B cell (primary cell): Measurements from ENCODE around the gene TENM3. TPM values are rescaled to one million over a fixed set of nuclear protein-coding genes. Genes with fewer than 3 reads are reported as not detected.

Experiments
- ATAC-seq: fragments of 200-7000 bp; cut with Tn5 transposase; one replicate; pipeline ENCODE4 v1.10.0; 2021; ENCODE audit warnings: low read depth, mild to moderate bottlenecking, moderate number of reproducible peaks, moderate library complexity
- CTCF ChIA-PET: fragments of 350-600 bp; sonication (Branson Sonifier 250); formaldehyde crosslinking; loops from one replicate; lab custom pipeline; 2021; ENCODE audit warnings: antibody characterized with exemption, inconsistent platforms; lab: Charles Lee
- POLR2A ChIA-PET: fragments of 350-600 bp; sonication (Branson Sonifier 250); formaldehyde crosslinking; loops from one replicate; lab custom pipeline; 2021; ENCODE audit warnings: antibody characterized with exemption; lab: Charles Lee
- DNase-seq: peaks from one replicate; pipeline ENCODE4 v3.0.0; 2013
- H2AFZ ChIP-seq: 2 replicates; pipeline ENCODE4 v1.6.1; 2012; ENCODE audit warnings: mild to moderate bottlenecking, low read depth, low read length; ENCODE audit not compliant: insufficient read depth, poor library complexity, severe bottlenecking
- H3K27ac ChIP-seq, 2 donors: 1 replicate in 1 of 2; 2 replicates in 1 of 2; pipeline ENCODE4 v1.5.1; 2012 to 2013; ENCODE audit warnings: low read length in 2 of 2, mild to moderate bottlenecking in 2 of 2, moderate library complexity in 1 of 2
- H3K27me3 ChIP-seq, 4 experiments: fragments of 200-600 bp in 1 of 4; sonication (generic) in 1 of 4; replicated peaks in 1 of 4; 1 replicate in 2 of 4; 2 replicates in 2 of 4; pipeline versions ENCODE4 v1.6.1 to v1.7.0; 2013 to 2016; ENCODE audit warnings: low read length in 3 of 4, mild to moderate bottlenecking in 2 of 4, mixed read lengths in 1 of 4, moderate library complexity in 1 of 4; ENCODE audit not compliant: insufficient read depth in 4 of 4, control insufficient read depth in 3 of 4; ENCODE audit errors: control extremely low read depth in 1 of 4
- H3K36me3 ChIP-seq, 2 experiments: replicated peaks in 1 of 2; 1 replicate in 1 of 2; 2 replicates in 1 of 2; pipeline versions ENCODE4 v1.6.1 to v1.7.1; 2013; ENCODE audit warnings: low read length in 1 of 2; ENCODE audit not compliant: insufficient read depth in 2 of 2, control insufficient read depth in 1 of 2; ENCODE audit errors: control extremely low read depth in 1 of 2, extremely low read depth in 1 of 2
- H3K4me1 ChIP-seq, 2 donors: fragments of 200-600 bp in 1 of 2; sonication (generic) in 1 of 2; 1 replicate in 1 of 2; 2 replicates in 1 of 2; pipeline versions ENCODE4 v1.5.1 to v1.6.1; 2013 to 2017; ENCODE audit warnings: low read length in 2 of 2; ENCODE audit not compliant: control insufficient read depth in 2 of 2, insufficient read depth in 2 of 2
- H3K4me2 ChIP-seq: replicated peaks from 2 replicates; pipeline ENCODE3; 2012; ENCODE audit warnings: mild to moderate bottlenecking, low read depth, low read length; ENCODE audit not compliant: poor library complexity, severe bottlenecking
- H3K4me3 ChIP-seq, 5 experiments: fragments of 200-600 bp in 1 of 5; sonication (generic) in 1 of 5; 1 replicate in 3 of 5; 2 replicates in 2 of 5; pipeline versions ENCODE4 v1.5.1 to v1.7.0; 2011 to 2016; ENCODE audit warnings: low read length in 4 of 5, mild to moderate bottlenecking in 4 of 5, low read depth in 2 of 5, control low read depth in 1 of 5, moderate library complexity in 1 of 5; ENCODE audit not compliant: insufficient read depth in 1 of 5; ENCODE audit errors: control extremely low read depth in 1 of 5, extremely low read depth in 1 of 5
- H3K79me2 ChIP-seq: fragments of 200-600 bp; sonication (generic); one replicate; pipeline ENCODE4 v1.6.0; 2016; ENCODE audit warnings: low read length; ENCODE audit not compliant: control insufficient read depth, insufficient read depth
- H3K9ac ChIP-seq: fragments of 200-600 bp; sonication (generic); 2 replicates; pipeline ENCODE4 v1.6.1; 2017; ENCODE audit warnings: mild to moderate bottlenecking, low read length, moderate library complexity
- H3K9me3 ChIP-seq, 3 donors: one replicate each; pipeline versions ENCODE4 v1.6.1 to v1.7.1; 2013; ENCODE audit warnings: low read length in 2 of 3; ENCODE audit not compliant: control insufficient read depth in 2 of 3, insufficient read depth in 1 of 3; ENCODE audit errors: control extremely low read depth in 1 of 3
- H4K20me1 ChIP-seq: 2 replicates; pipeline ENCODE4 v1.6.0; 2012; ENCODE audit warnings: mild to moderate bottlenecking, low read length; ENCODE audit not compliant: insufficient read depth, control insufficient read depth, poor library complexity, severe bottlenecking
- H3K27ac Mint-ChIP-seq: one replicate; pipeline ENCODE4 v1.8.0; 2021; ENCODE audit warnings: mixed read lengths
- H3K27me3 Mint-ChIP-seq: one replicate; pipeline ENCODE4 v1.8.0; 2021; ENCODE audit warnings: mixed read lengths
- H3K4me1 Mint-ChIP-seq: one replicate; pipeline ENCODE4 v1.8.0; 2021; ENCODE audit warnings: mixed read lengths
- H3K4me3 Mint-ChIP-seq: one replicate; pipeline ENCODE4 v1.8.0; 2021; ENCODE audit warnings: mixed read lengths
- H3K9me3 Mint-ChIP-seq: one replicate; pipeline ENCODE4 v1.8.0; 2022; ENCODE audit warnings: mixed read lengths; ENCODE audit not compliant: insufficient read depth
- EZH2 ChIP-seq: IDR thresholded peaks from 2 replicates; pipeline ENCODE4 v1.6.1; 2012; ENCODE audit warnings: borderline replicate concordance, low read depth, mild to moderate bottlenecking, moderate library complexity, low read length; ENCODE audit not compliant: insufficient read depth, poor library complexity, severe bottlenecking
- WGBS: methylation state at CpG from one replicate; pipeline ENCODE4 v1.1.5; 2013; ENCODE audit warnings: missing lambda C conversion rate; ENCODE audit not compliant: insufficient coverage; 5-methylcytosine and 5-hydroxymethylcytosine counted together
- intact Hi-C: fragments of 100-400 bp; cut with micrococcal nuclease; formaldehyde crosslinking; loops from one replicate; pipeline ENCODE4 v1.10.0; 2022
- polyA plus RNA-seq: library from polyadenylated mRNA; depleted of rRNA; stranded (reverse); fragments of >200 nt; gene quantifications from 2 replicates; pipeline ENCODE4 v1.2.3, GENCODE V29; 2012
- total RNA-seq, 2 donors: library from RNA; stranded (reverse); fragments of 120-200 nt in 1 of 2; gene quantifications; 1 replicate in 1 of 2; 2 replicates in 1 of 2; pipeline versions ENCODE4 v1.2.3 to v1.2.4, GENCODE V29; 2013 to 2022
- TF ChIP-seq, protein P1 (sequence below): fragments of 200-600 bp; IDR thresholded peaks from one replicate; pipeline ENCODE4 v1.8.0; 2022; ENCODE audit warnings: antibody characterized with exemption, mild to moderate bottlenecking

TENM3 gene
- total and polyA plus RNA-seq, 2 donors (not counting 1 experiment from before 2014, with no cell fraction given) = not detected

DNA sequence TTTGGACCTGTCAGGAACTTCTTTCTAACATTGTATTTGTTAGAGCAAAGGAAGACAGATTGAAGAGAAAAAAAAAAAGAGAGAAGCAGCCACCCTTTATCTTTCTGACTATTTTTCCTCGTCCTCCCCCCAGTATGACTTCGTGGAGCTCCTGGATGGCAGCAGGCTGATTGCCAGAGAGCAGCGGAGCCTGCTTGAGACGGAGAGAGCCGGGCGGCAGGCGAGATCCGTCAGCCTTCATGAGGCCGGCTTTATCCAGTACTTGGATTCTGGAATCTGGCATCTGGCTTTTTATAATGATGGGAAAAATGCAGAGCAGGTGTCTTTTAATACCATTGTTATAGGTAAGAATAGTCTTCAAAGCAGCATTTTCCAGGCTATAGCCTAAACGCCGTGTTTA lies 436.3 kb downstream of the TENM3 start:
- POLR2A ChIA-PET = no interaction called here
- Mint-ChIP-seq H3K4me3 (no peak overlapping the region), H3K27me3 (no peaks in the 10 kb centered on the region), H3K4me1 (no peaks in the 10 kb centered on the region), H3K27ac (no peak overlapping the region), H3K9me3 (no peaks in the 10 kb centered on the region)
- no peak for TF ChIP-seq EZH2
- TF ChIP-seq, protein P1, sequence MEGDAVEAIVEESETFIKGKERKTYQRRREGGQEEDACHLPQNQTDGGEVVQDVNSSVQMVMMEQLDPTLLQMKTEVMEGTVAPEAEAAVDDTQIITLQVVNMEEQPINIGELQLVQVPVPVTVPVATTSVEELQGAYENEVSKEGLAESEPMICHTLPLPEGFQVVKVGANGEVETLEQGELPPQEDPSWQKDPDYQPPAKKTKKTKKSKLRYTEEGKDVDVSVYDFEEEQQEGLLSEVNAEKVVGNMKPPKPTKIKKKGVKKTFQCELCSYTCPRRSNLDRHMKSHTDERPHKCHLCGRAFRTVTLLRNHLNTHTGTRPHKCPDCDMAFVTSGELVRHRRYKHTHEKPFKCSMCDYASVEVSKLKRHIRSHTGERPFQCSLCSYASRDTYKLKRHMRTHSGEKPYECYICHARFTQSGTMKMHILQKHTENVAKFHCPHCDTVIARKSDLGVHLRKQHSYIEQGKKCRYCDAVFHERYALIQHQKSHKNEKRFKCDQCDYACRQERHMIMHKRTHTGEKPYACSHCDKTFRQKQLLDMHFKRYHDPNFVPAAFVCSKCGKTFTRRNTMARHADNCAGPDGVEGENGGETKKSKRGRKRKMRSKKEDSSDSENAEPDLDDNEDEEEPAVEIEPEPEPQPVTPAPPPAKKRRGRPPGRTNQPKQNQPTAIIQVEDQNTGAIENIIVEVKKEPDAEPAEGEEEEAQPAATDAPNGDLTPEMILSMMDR = no peak
- Histone ChIP-seq H3K79me2 (no peaks in the 10 kb centered on the region), H3K27ac (no peak overlapping the region), H3K9me3 (no peaks in the 10 kb centered on the region), H3K27me3 (no peaks in the 10 kb centered on the region), H2AFZ (no peak overlapping the region), H3K36me3 (no peaks in the 10 kb centered on the region), H3K4me1 (no peaks in the 10 kb centered on the region), H3K4me3 (no peak overlapping the region), H3K4me2 (no peak overlapping the region), H3K9ac (no peak overlapping the region), H4K20me1 (no peaks in the 10 kb centered on the region)
- ATAC-seq (no peak), DNase-seq (no peak)
- CTCF ChIA-PET = no interaction called here
- intact Hi-C loops = no loop called here
- 94% methylated on average over 9 of the region's 11 CpGs for WGBS

DNA sequence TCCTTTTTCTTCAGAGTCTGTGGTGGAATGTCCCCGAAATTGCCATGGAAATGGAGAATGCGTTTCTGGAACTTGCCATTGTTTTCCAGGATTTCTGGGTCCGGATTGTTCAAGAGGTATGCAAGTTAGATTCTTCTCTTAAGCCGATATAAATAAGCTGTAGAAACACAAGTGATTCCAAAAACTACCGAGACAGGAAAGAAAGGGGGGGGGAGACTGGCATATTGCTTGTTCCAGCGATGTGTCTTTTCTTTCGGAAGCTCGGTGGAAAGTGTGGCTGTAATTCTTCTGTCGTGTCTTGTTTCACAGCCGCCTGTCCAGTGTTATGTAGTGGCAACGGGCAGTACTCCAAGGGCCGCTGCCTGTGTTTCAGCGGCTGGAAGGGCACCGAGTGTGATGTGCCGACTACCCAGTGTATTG lies 437.0 kb downstream of the TENM3 start:
- CTCF ChIA-PET = no interaction called here
- Mint-ChIP-seq H3K4me3 (no peak overlapping the region), H3K9me3 (no peaks in the 10 kb centered on the region), H3K27ac (no peak overlapping the region), H3K27me3 (no peaks in the 10 kb centered on the region), H3K4me1 (no peaks in the 10 kb centered on the region)
- no peaks in the 10 kb centered on the region for H3K27me3 ChIP-seq
- H3K9me3 ChIP-seq = no peaks in the 10 kb centered on the region
- no peak overlapping the region for H3K9ac ChIP-seq
- H3K27ac ChIP-seq = no peak overlapping the region
- no peak overlapping the region for H2AFZ ChIP-seq
- H3K79me2 ChIP-seq = no peaks in the 10 kb centered on the region
- H3K36me3 ChIP-seq = no peaks in the 10 kb centered on the region
- H4K20me1 ChIP-seq = no peaks in the 10 kb centered on the region
- TF ChIP-seq, protein P1 = no peak
- no peak for TF ChIP-seq EZH2
- H3K4me1 ChIP-seq = no peaks in the 10 kb centered on the region
- 89% methylated on average over 10 of the region's 15 CpGs for WGBS
- H3K4me2 ChIP-seq = no peak overlapping the region
- ATAC-seq = no peak
- H3K4me3 ChIP-seq = no peak overlapping the region
- intact Hi-C loops = no loop called here
- POLR2A ChIA-PET = no interaction called here
- DNase-seq = no peak
